ENCODE measurements around the gene TGFB1. TPM values are rescaled to one million over a fixed set of nuclear protein-coding genes. Genes with fewer than 3 reads are reported as not detected.
"Not testable (repeated sequence)": the region's sequence is repeated elsewhere in the genome, so short reads cannot be mapped to it uniquely, and the experiment has no call there.

TGFB1 gene
- total and polyA plus RNA-seq, 5 donors, result 23.9 to 39.3 (median 32.1) TPM

GRCh38 chr19:41391618-41392017 lies 37.9 kb upstream of the TGFB1 start:
- Histone ChIP-seq H3K4me3 (ENCODE audit: low read length) (no peak overlapping the region), H3K27ac (ENCODE audit: low read length) (no peak overlapping the region), H3K9me3 (ENCODE audit: control insufficient read depth, low read length) (no peaks in the 10 kb centered on the region), H3K27me3 (ENCODE audit: control insufficient read depth, insufficient read depth) (no peaks in the 10 kb centered on the region), H3K4me1 (ENCODE audit: control insufficient read depth, insufficient read depth, low read length) (no peaks in the 10 kb centered on the region)
- intact Hi-C loops (cut with DNase I), result no loop called here
- DNase-seq (no peak), ATAC-seq (no peak)
- 90% methylated on average over 11 of the region's 11 CpGs for WGBS

GRCh38 chr19:41386442-41386841 lies 32.7 kb upstream of the TGFB1 start:
- 75% methylated on average over 13 of the region's 13 CpGs for WGBS
- ATAC-seq, result peak; percentile 19 to 22
- no peak for DNase-seq
- intact Hi-C loops (cut with DNase I), result no loop called here
- no peak overlapping the region for H3K4me3 ChIP-seq (ENCODE audit: low read length)
- H3K27me3 ChIP-seq (ENCODE audit: control insufficient read depth, insufficient read depth), result no peaks in the 10 kb centered on the region
- H3K9me3 ChIP-seq (ENCODE audit: control insufficient read depth, low read length), result no peaks in the 10 kb centered on the region
- no peaks in the 10 kb centered on the region for H3K4me1 ChIP-seq (ENCODE audit: control insufficient read depth, insufficient read depth, low read length)
- H3K27ac ChIP-seq (ENCODE audit: low read length), result no peak overlapping the region

GRCh38 chr19:41384351-41384750 lies 30.6 kb upstream of the TGFB1 start:
- DNase-seq, result no peak
- intact Hi-C loops (cut with DNase I), result no loop called here
- Histone ChIP-seq H3K27ac (ENCODE audit: low read length) (no peak overlapping the region), H3K27me3 (ENCODE audit: control insufficient read depth, insufficient read depth) (no peaks in the 10 kb centered on the region), H3K9me3 (ENCODE audit: control insufficient read depth, low read length) (no peaks in the 10 kb centered on the region), H3K4me3 (ENCODE audit: low read length) (no peak overlapping the region), H3K4me1 (ENCODE audit: control insufficient read depth, insufficient read depth, low read length) (no peaks in the 10 kb centered on the region)
- WGBS, result 91% methylated on average over 5 of the region's 5 CpGs
- no peak for ATAC-seq

- WGBS, result 96% methylated on average over 8 of the region's 8 CpGs
- H3K9me3 ChIP-seq (ENCODE audit: control insufficient read depth, low read length); H3K4me3 ChIP-seq (ENCODE audit: low read length); intact Hi-C loops (cut with DNase I); H3K4me1 ChIP-seq (ENCODE audit: control insufficient read depth, insufficient read depth, low read length); H3K27me3 ChIP-seq (ENCODE audit: control insufficient read depth, insufficient read depth); H3K27ac ChIP-seq (ENCODE audit: low read length); DNase-seq; ATAC-seq: not testable (repeated sequence)
Observed at GRCh38 chr19:41381536-41381935, 27.8 kb upstream of the TGFB1 start.

GRCh38 chr19:41377977-41378709 lies 24.4 kb upstream of the TGFB1 start:
- ATAC-seq (no peak), DNase-seq (peak in 1 of 3 donors; percentile 44)
- no peaks in the 10 kb centered on the region for H3K9me3 ChIP-seq (ENCODE audit: control insufficient read depth, low read length)
- 46% methylated on average over 9 of the region's 9 CpGs for WGBS
- no peak overlapping the region for H3K4me3 ChIP-seq (ENCODE audit: low read length)
- H3K27ac ChIP-seq (ENCODE audit: low read length), result no peak overlapping the region
- H3K4me1 ChIP-seq (ENCODE audit: control insufficient read depth, insufficient read depth, low read length), result no peaks in the 10 kb centered on the region
- no peaks in the 10 kb centered on the region for H3K27me3 ChIP-seq (ENCODE audit: control insufficient read depth, insufficient read depth)
- intact Hi-C loops (cut with DNase I), result no loop called here

DNA sequence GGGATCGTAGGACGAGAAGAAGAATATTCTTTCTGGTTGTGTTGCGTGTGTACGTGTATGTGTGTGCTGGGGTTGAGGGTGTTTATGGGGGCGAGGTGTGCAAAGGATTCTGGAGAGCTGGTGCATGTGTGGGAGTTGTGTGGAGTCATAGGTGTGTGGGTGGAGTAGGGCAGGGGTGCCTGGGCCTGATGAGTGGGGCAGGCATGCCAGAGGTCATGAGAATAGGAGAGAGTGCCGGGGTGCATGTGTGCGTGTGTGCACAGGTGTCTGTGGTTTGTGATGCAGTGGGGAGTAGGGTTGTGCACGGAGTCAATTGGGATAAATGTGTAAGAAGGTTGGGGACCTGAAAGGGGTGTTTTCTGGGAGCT lies 23.3 kb upstream of the TGFB1 start:
- Histone ChIP-seq H3K9me3 (ENCODE audit: control insufficient read depth, low read length) (no peaks in the 10 kb centered on the region), H3K4me3 (ENCODE audit: low read length) (peak overlapping the region; percentile 51), H3K4me1 (ENCODE audit: control insufficient read depth, insufficient read depth, low read length) (no peaks in the 10 kb centered on the region), H3K27me3 (ENCODE audit: control insufficient read depth, insufficient read depth) (no peaks in the 10 kb centered on the region), H3K27ac (ENCODE audit: low read length) (no peak overlapping the region)
- ATAC-seq, result peak; percentile 28 to 32
- intact Hi-C loops (cut with DNase I), result no loop called here
- no peak for DNase-seq
- 67% methylated on average over 8 of the region's 8 CpGs for WGBS

GRCh38 chr19:41376241-41376997 lies 22.7 kb upstream of the TGFB1 start, which contains the start of gene TMEM91:
TMEM91 (plus strand) TSS chr19:41376533; CDS start chr19:41378310, 1,777 bp downstream.
- peak within 1 kb of the TSS; percentile 51 for H3K4me3 ChIP-seq (ENCODE audit: low read length)
- 3% methylated on average over 47 of the region's 47 CpGs for WGBS
- H3K27ac ChIP-seq (ENCODE audit: low read length), result peak within 1 kb of the TSS; percentile 0
- ATAC-seq (peak; percentile 60 to 66), DNase-seq (peak; percentile 49 to 81 (median 78))
- H3K27me3 ChIP-seq (ENCODE audit: control insufficient read depth, insufficient read depth), result no peaks in the 10 kb centered on the region
- no peaks in the 10 kb centered on the region for H3K9me3 ChIP-seq (ENCODE audit: control insufficient read depth, low read length)
- intact Hi-C loops (cut with DNase I), result no loop called here
- no peaks in the 10 kb centered on the region for H3K4me1 ChIP-seq (ENCODE audit: control insufficient read depth, insufficient read depth, low read length)

DNA sequence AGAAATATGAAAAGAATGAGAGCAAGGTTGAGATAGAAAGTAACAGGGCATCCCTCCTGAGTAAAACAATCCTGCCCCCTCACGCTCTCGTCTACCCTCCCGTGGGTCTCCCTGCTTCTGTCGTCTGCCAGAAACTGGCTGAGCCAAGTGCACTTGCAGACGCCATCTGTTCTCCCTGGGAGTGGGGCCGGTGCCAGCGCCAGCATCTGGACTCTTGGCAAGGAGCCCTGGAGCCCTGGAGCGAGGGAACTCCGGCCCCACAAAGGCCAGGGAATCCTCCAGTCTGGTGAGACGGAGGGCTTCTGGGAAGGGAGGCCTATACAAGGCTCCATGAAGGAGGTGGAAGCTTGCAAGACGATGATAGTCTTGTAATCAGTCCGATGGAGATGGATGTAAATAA lies 20.3 kb upstream of the TGFB1 start:
- H3K4me3 ChIP-seq (ENCODE audit: low read length), result no peak overlapping the region
- 19% methylated on average over 12 of the region's 12 CpGs for WGBS

DNA sequence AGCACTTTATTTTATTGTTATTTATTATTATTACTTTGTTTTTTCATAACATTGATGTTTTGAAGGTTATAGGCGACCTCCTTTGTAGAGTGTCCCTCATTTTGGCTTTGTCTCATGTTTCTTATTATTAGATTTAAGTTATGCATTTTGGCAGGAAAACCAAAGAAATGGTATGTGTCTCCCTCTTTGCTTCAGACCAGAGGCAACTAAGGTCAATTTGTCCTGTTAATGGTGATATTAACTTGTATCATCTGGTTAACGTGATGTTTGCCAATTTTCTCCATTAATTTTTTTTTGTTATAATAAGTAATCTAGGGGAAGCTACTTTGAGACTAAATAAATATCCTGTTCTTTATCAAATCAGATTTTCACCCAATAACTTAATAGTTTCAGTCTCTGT lies 18.8 kb upstream of the TGFB1 start:
- H3K4me1 ChIP-seq (ENCODE audit: control insufficient read depth, insufficient read depth, low read length), result no peaks in the 10 kb centered on the region
- intact Hi-C loops (cut with DNase I), result no loop called here
- no peak overlapping the region for H3K27ac ChIP-seq (ENCODE audit: low read length)
- no peaks in the 10 kb centered on the region for H3K9me3 ChIP-seq (ENCODE audit: control insufficient read depth, low read length)
- no peaks in the 10 kb centered on the region for H3K27me3 ChIP-seq (ENCODE audit: control insufficient read depth, insufficient read depth)
- WGBS, result 70% methylated on average over 2 of the region's 2 CpGs
- no peak overlapping the region for H3K4me3 ChIP-seq (ENCODE audit: low read length)
- no peak for DNase-seq
- ATAC-seq, result no peak

More for the DNA sequence above, 20.3 kb upstream of the TGFB1 start:
- ATAC-seq (peak; percentile 73 to 75), DNase-seq (peak; percentile 86 to 96 (median 95))
- no peak overlapping the region for H3K27ac ChIP-seq (ENCODE audit: low read length)
- no peaks in the 10 kb centered on the region for H3K4me1 ChIP-seq (ENCODE audit: control insufficient read depth, insufficient read depth, low read length)
- H3K9me3 ChIP-seq (ENCODE audit: control insufficient read depth, low read length), result no peaks in the 10 kb centered on the region
- intact Hi-C loops (cut with DNase I), result no loop called here
- no peaks in the 10 kb centered on the region for H3K27me3 ChIP-seq (ENCODE audit: control insufficient read depth, insufficient read depth)

GRCh38 chr19:41371541-41371940 lies 17.8 kb upstream of the TGFB1 start:
- no peak overlapping the region for H3K27ac ChIP-seq (ENCODE audit: low read length)
- no peak for DNase-seq
- ATAC-seq, result no peak
- no peaks in the 10 kb centered on the region for H3K27me3 ChIP-seq (ENCODE audit: control insufficient read depth, insufficient read depth)
- no peak overlapping the region for H3K4me3 ChIP-seq (ENCODE audit: low read length)
- intact Hi-C loops (cut with DNase I), result no loop called here
- H3K4me1 ChIP-seq (ENCODE audit: control insufficient read depth, insufficient read depth, low read length), result no peaks in the 10 kb centered on the region
- no peaks in the 10 kb centered on the region for H3K9me3 ChIP-seq (ENCODE audit: control insufficient read depth, low read length)
- 94% methylated on average over 8 of the region's 8 CpGs for WGBS

DNA sequence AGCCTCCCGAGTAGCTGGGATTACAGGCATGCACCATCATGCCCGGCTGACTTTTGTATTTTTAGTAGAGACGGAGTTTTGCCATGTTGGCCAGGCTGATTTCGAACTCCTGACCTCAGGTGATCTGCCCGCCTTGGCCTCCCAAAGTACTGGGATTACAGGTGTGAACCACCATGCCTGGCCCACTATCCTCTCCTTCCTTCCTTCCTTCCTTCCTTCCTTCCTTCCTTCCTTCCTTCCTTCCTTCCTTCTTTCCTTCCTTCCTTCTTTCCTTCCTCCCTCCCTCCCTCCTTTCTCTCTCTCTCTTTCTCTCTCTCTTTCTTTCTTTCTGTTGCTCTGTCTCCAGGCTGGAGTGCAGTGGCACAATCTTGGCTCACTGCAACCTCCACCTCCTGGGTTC lies 17.4 kb upstream of the TGFB1 start:
- 95% methylated on average over 5 of the region's 5 CpGs for WGBS
- intact Hi-C loops (cut with DNase I); H3K27ac ChIP-seq (ENCODE audit: low read length); H3K4me1 ChIP-seq (ENCODE audit: control insufficient read depth, insufficient read depth, low read length); DNase-seq; ATAC-seq; H3K4me3 ChIP-seq (ENCODE audit: low read length); H3K27me3 ChIP-seq (ENCODE audit: control insufficient read depth, insufficient read depth); H3K9me3 ChIP-seq (ENCODE audit: control insufficient read depth, low read length): not testable (repeated sequence)
